Measurements from ENCODE around the gene SFPQ.
"Not testable (repeated sequence)": the region's sequence is repeated elsewhere in the genome, so short reads cannot be mapped to it uniquely, and the experiment has no call there.

Gene SFPQ

GRCh38 chr1:35145892-35146549 is 46.9 kb downstream of the SFPQ start:
- DNase-seq (ENCODE audit: low read depth, low spot score); H3K4me3 ChIP-seq (ENCODE audit: low read length): not testable (repeated sequence)

GRCh38 chr1:35143737-35144508 is 49.0 kb downstream of the SFPQ start:
- DNase-seq (ENCODE audit: low read depth, low spot score), result no peak
- no peak overlapping the region for H3K4me3 ChIP-seq (ENCODE audit: low read length)

GRCh38 chr1:35142728-35143127 is 50.2 kb downstream of the SFPQ start:
- not testable (repeated sequence) for DNase-seq (ENCODE audit: low read depth, low spot score); H3K4me3 ChIP-seq (ENCODE audit: low read length)

GRCh38 chr1:35142294-35142693 is 50.7 kb downstream of the SFPQ start:
- not testable (repeated sequence) for H3K4me3 ChIP-seq (ENCODE audit: low read length)

GRCh38 chr1:35137590-35137989 is 55.4 kb downstream of the SFPQ start:
- DNase-seq (ENCODE audit: low read depth, low spot score); H3K4me3 ChIP-seq (ENCODE audit: low read length): not testable (repeated sequence)

More at GRCh38 chr1:35142294-35142693, 50.7 kb downstream of the SFPQ start:
- not testable (repeated sequence) for DNase-seq (ENCODE audit: low read depth, low spot score)

GRCh38 chr1:35136780-35137179 is 56.2 kb downstream of the SFPQ start:
- H3K4me3 ChIP-seq (ENCODE audit: low read length), result no peak overlapping the region
- DNase-seq (ENCODE audit: low read depth, low spot score), result no peak
